ENCODE results near the gene THOC2. TPM values are rescaled to one million over a fixed set of nuclear protein-coding genes. Genes with fewer than 3 reads are reported as not detected.
"Not testable (repeated sequence)": the region's sequence is repeated elsewhere in the genome, so short reads cannot be mapped to it uniquely, and the experiment has no call there.

The THOC2 gene
- polyA plus RNA-seq, 1 donor from 2014 or later, result 41.4 TPM

DNA sequence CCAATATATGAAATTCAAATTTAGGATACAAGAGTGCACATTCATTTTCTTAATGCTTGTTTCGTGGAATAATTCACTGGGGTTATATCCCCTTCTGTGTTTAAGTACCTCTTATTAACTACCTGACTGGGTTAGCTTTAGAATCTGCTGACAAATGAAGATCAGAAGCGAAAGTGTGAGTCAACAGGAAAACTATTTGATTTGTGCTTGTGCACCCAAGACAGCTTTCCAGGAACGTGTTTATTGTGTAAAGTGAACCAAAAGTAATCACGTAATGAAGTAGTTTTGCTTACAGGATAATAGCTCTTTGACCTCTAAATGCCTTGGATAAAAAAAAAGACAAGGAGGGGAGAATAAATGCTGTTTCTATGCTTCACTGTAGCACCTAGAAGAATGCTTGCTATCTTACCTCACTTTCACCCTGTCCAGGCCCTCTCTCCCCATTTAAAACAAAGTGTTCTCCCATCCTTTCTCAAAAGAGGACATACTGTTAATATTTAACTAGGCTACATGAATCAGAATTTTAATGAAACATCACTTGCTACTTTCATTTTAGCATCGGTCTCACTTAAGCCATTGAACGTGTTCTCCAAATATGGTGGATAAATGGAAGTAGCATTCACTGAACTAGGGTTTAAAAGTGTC is 141.9 kb downstream of the THOC2 start:
- H3K27me3 Mint-ChIP-seq, result no peaks in the 10 kb centered on the region
- H3K4me1 Mint-ChIP-seq, result no peaks in the 10 kb centered on the region
- H3K4me3 Mint-ChIP-seq, result no peak overlapping the region
- H3K9me3 Mint-ChIP-seq, result peaks cover 0 to 3% (median 2%) of the 10 kb centered on the region in 3 donors
- no peak overlapping the region for H3K27ac Mint-ChIP-seq
- H3K36me3 Mint-ChIP-seq, result no peaks in the 10 kb centered on the region

DNA sequence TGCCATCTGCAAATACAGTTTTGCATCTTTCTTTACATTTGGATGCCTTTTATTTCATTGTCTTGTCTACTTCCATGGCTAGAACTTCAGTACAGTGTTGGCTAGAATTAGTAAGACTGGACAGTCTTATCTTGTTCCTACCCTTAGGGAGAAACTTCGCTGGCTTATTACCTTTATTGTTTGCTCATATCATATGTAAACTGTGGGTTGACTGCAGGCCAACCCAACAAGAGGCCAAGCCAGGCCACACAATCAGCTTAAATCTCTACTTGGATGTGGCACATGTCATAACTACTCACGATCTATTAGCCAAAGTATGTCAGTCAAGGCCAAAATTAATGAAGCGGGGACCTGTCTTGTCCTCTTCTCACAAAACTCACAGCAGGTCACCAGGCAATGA is 144.1 kb downstream of the THOC2 start:
- H3K27ac Mint-ChIP-seq, result no peak overlapping the region
- H3K4me3 Mint-ChIP-seq, result no peak overlapping the region
- no peaks in the 10 kb centered on the region for H3K4me1 Mint-ChIP-seq
- no peaks in the 10 kb centered on the region for H3K36me3 Mint-ChIP-seq
- no peaks in the 10 kb centered on the region for H3K27me3 Mint-ChIP-seq
- H3K9me3 Mint-ChIP-seq, result peaks cover 0 to 6% (median 2%) of the 10 kb centered on the region in 3 donors

GRCh38 chrX:123581586-123581985 is 151.3 kb downstream of the THOC2 start:
- Mint-ChIP-seq H3K27ac (no peak overlapping the region), H3K4me1 (no peaks in the 10 kb centered on the region), H3K36me3 (no peaks in the 10 kb centered on the region), H3K27me3 (no peaks in the 10 kb centered on the region), H3K9me3 (peaks cover 5 to 9% (median 5%) of the 10 kb centered on the region in 3 donors), H3K4me3 (no peak overlapping the region)

- Mint-ChIP-seq H3K4me1 (no peaks in the 10 kb centered on the region), H3K27me3 (no peaks in the 10 kb centered on the region), H3K4me3 (no peak overlapping the region), H3K27ac (no peak overlapping the region), H3K36me3 (no peaks in the 10 kb centered on the region), H3K9me3 (peaks cover 7 to 11% (median 9%) of the 10 kb centered on the region in 3 donors)
Observed at GRCh38 chrX:123580792-123581191, 152.1 kb downstream of the THOC2 start.

GRCh38 chrX:123574027-123574426 is 158.8 kb downstream of the THOC2 start:
- H3K9me3 Mint-ChIP-seq, result peaks cover 13 to 17% (median 14%) of the 10 kb centered on the region in 3 donors
- H3K27ac Mint-ChIP-seq, H3K36me3 Mint-ChIP-seq, H3K4me1 Mint-ChIP-seq, H3K4me3 Mint-ChIP-seq, H3K27me3 Mint-ChIP-seq: not testable (repeated sequence)

DNA sequence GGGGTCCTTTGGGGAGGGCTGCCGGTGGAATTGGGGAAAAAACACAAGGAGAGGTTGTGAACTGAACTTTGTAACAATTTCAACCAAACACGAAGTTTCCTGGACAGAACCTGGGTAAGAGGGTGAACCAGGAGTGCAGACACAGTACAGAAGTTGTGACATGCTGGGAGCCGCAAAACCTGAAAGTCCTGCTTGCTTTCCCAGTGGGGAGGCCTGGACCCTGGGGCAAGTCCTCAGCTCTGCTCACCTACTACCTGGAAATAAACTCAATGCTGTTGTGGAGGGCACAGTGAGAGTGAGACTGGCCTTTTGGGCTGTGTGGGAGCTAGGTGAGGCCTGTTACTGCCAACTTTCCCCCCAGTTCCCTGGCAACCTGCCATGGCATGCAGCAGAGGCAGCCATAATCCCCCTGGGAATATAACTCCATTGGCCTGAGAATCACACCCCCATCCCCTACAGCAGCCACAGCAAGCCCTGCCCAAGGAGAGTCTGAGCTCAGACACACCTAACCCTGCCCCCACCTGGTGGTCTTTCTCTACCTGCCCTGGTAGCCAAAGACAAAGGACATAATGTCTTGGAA is 162.8 kb downstream of the THOC2 start:
- no peak overlapping the region for H3K4me3 Mint-ChIP-seq
- peaks cover 5 to 10% (median 8%) of the 10 kb centered on the region in 3 donors for H3K9me3 Mint-ChIP-seq
- H3K27me3 Mint-ChIP-seq, result no peaks in the 10 kb centered on the region
- no peaks in the 10 kb centered on the region for H3K4me1 Mint-ChIP-seq
- no peak overlapping the region for H3K27ac Mint-ChIP-seq
- H3K36me3 Mint-ChIP-seq, result peaks cover 4% of the 10 kb centered on the region

DNA sequence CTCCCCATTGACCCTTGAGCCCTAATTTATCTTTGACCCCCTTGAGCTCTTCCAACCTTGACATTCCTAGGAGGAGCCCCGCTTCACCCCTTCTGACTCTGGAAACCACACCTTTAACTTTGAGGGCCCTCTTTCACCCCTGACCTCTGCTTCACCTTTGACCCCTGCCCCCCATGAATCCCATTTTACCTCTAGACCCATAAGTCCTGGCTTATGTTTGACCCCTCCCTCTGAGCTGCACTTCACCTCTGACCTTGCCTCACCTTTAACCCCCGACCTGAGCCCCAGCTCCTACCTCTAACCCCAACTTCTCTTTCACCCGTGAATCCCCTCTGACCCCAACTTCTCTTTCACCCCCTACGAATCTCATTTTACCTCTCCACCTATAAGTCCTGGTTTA is 169.7 kb downstream of the THOC2 start:
- Mint-ChIP-seq H3K27me3 (no peaks in the 10 kb centered on the region), H3K4me3 (no peak overlapping the region), H3K9me3 (peaks cover 0 to 3% (median 2%) of the 10 kb centered on the region in 3 donors), H3K27ac (no peak overlapping the region), H3K4me1 (no peaks in the 10 kb centered on the region), H3K36me3 (peaks cover 2% of the 10 kb centered on the region)

DNA sequence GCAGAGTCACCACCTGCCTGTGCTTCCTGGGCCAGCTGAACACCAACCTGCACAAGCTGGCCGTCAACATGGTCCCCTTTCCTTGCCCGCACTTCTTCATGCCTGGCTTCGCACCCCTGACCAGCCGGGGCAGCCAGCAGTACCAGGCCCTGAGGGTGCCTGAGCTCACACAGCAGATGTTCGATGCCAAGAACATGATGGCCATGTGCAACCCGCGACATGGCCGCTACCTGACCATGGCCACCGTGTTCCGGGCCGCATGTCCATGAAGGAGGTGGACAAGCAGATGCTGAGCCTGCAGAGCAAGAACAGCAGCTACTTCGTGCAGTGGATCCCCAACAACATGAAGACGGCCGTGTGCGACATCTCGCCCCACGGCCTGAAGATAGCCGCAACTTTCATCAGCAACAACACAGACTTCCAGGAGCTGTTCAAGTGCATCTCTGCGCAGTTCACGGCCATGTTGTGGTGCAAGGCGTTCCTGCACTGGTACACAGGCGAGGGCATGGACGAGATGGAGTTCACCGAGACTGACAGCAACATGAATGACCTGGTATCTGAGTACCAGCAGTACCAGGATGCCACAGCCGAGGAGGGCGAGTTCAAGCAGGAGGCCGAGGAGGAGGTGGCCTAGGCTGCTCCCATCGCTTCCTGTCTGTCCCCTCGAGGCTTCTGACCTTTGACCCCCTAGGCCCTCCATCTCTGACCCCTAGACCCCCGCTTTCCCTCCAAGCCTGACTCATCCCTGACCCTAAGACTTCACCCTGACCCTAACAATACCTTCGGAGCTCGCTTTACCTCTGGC is 170.3 kb downstream of the THOC2 start:
- H3K4me1 Mint-ChIP-seq, result no peaks in the 10 kb centered on the region
- peaks cover 0 to 3% (median 2%) of the 10 kb centered on the region in 3 donors for H3K9me3 Mint-ChIP-seq
- H3K36me3 Mint-ChIP-seq, result peaks cover 2% of the 10 kb centered on the region
- H3K4me3 Mint-ChIP-seq, result peak overlapping the region in 1 of 4 donors; percentile 37
- H3K27ac Mint-ChIP-seq, result no peak overlapping the region
- H3K27me3 Mint-ChIP-seq, result no peaks in the 10 kb centered on the region

DNA sequence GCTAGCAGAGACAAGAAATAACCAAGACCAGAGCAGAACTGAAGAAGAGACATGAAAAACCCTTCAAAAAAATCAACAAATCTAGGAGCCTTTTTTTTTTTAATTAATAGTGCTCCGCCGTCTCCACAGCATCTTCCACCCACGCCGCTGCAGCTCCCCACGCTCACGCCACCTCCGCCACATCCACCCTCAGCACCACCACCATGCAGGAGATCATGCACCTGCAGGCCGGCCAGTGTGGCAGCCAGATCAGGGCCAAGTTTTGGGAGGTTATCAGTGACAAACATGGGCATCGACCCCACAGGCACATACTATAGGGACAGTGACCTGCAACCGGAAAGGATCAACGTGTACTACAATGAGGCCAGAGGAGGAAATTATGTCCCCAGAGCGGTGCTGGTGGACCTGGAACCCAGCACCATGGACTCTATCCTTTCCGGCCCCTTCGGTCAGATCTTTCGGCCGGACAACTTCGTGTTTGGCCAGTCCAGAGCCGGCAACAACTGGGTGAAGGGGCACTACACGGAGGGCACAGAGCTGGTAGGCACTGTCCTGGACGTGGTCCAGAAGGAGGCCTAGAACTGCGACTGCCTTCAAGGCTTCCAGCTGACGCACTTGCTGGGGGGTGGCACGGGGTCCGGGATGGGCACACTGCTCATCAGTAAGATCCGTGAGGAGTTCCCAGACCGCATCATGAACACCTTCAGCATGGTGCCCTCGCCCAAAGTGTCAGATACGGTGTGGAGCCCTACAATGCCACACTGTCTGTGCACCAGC is 171.2 kb downstream of the THOC2 start:
- no peak overlapping the region for H3K4me3 Mint-ChIP-seq
- H3K27me3 Mint-ChIP-seq, result no peaks in the 10 kb centered on the region
- H3K27ac Mint-ChIP-seq, result peak overlapping the region in 1 of 3 donors; percentile 80
- peaks cover 2% of the 10 kb centered on the region for H3K36me3 Mint-ChIP-seq
- H3K4me1 Mint-ChIP-seq, result no peaks in the 10 kb centered on the region
- H3K9me3 Mint-ChIP-seq, result peaks cover 0 to 3% (median 2%) of the 10 kb centered on the region in 3 donors

- no peaks in the 10 kb centered on the region for H3K4me1 Mint-ChIP-seq
- no peaks in the 10 kb centered on the region for H3K36me3 Mint-ChIP-seq
- H3K27me3 Mint-ChIP-seq, result no peaks in the 10 kb centered on the region
- H3K27ac Mint-ChIP-seq, result no peak overlapping the region
- H3K9me3 Mint-ChIP-seq, result peaks cover 0 to 3% (median 0%) of the 10 kb centered on the region in 3 donors
- no peak overlapping the region for H3K4me3 Mint-ChIP-seq
Observed at GRCh38 chrX:123550829-123551228, 182.0 kb downstream of the THOC2 start.

Other genes with a start within 250 kb of the THOC2 start
- gene XIAP, start 127.0 kb upstream of the THOC2 start, polyA plus RNA-seq, result 10.9 TPM
- gene STAG2, start 228.7 kb upstream of the THOC2 start, polyA plus RNA-seq, result 49.2 TPM

Measured in IgD-negative memory B cell (primary cell).